Measurements from ENCODE around the gene ZNF396.

ZNF396 gene

GRCh38 chr18:35383136-35383535, 6.0 kb upstream of the ZNF396 start:
- DNase-seq (ENCODE audit: low spot score): no peak

- DNase-seq (ENCODE audit: low spot score): no peak
Measured at GRCh38 chr18:35379421-35379820, 2.3 kb upstream of the ZNF396 start.

GRCh38 chr18:35378574-35378896, 1.4 kb upstream of the ZNF396 start:
- DNase-seq (ENCODE audit: low spot score): no peak

GRCh38 chr18:35377875-35378573, 887 bp upstream of the ZNF396 start:
- no peak for DNase-seq (ENCODE audit: low spot score)

- DNase-seq (ENCODE audit: low spot score): no peak
Measured at GRCh38 chr18:35376393-35376741, 770 bp downstream of the ZNF396 start.

- no peak for DNase-seq (ENCODE audit: low spot score)
Measured at GRCh38 chr18:35374708-35375107, 2.4 kb downstream of the ZNF396 start.

- DNase-seq (ENCODE audit: low spot score): no peak
Measured at GRCh38 chr18:35371412-35372195, 5.5 kb downstream of the ZNF396 start.

GRCh38 chr18:35369126-35369525, 8.0 kb downstream of the ZNF396 start:
- no peak for DNase-seq (ENCODE audit: low spot score)

GRCh38 chr18:35368595-35368994, 8.5 kb downstream of the ZNF396 start:
- DNase-seq (ENCODE audit: low spot score): no peak

- DNase-seq (ENCODE audit: low spot score): no peak
Measured at GRCh38 chr18:35362531-35362930, 14.6 kb downstream of the ZNF396 start.

GRCh38 chr18:35361570-35362321, 15.4 kb downstream of the ZNF396 start:
- no peak for DNase-seq (ENCODE audit: low spot score)

GRCh38 chr18:35355140-35355618, 22.0 kb downstream of the ZNF396 start:
- peak; percentile 94 for DNase-seq (ENCODE audit: low spot score)

GRCh38 chr18:35352778-35353177, 24.4 kb downstream of the ZNF396 start:
- DNase-seq (ENCODE audit: low spot score): no peak

GRCh38 chr18:35352283-35352682, 24.9 kb downstream of the ZNF396 start:
- DNase-seq (ENCODE audit: low spot score): no peak

- no peak for DNase-seq (ENCODE audit: low spot score)
Measured at GRCh38 chr18:35348001-35348400, 29.1 kb downstream of the ZNF396 start.

- DNase-seq (ENCODE audit: low spot score): no peak
Measured at GRCh38 chr18:35345950-35346349, 31.2 kb downstream of the ZNF396 start.

- peak; percentile 86 for DNase-seq (ENCODE audit: low spot score)
Measured at GRCh38 chr18:35345460-35345921, 31.6 kb downstream of the ZNF396 start.

- DNase-seq (ENCODE audit: low spot score): no peak
Measured at GRCh38 chr18:35344736-35345459, 32.2 kb downstream of the ZNF396 start.

GRCh38 chr18:35343936-35344735, 33.0 kb downstream of the ZNF396 start, which contains the start of gene ZNF24:
Gene ZNF24 (minus strand): TSS chr18:35344420. CDS start chr18:35340650, 3,770 bp downstream.
- peak; percentile 97 for DNase-seq (ENCODE audit: low spot score)

- DNase-seq (ENCODE audit: low spot score): no peak
Measured at GRCh38 chr18:35343488-35343935, 33.6 kb downstream of the ZNF396 start.

GRCh38 chr18:35337286-35337685, 39.9 kb downstream of the ZNF396 start:
- DNase-seq (ENCODE audit: low spot score): no peak
